Measurements from ENCODE around the gene TRMT2A. TPM values are rescaled to one million over a fixed set of nuclear protein-coding genes. Genes with fewer than 3 reads are reported as not detected.

TRMT2A gene
- total RNA-seq, 1 experiment from 2014 or later: 14.7 TPM

DNA sequence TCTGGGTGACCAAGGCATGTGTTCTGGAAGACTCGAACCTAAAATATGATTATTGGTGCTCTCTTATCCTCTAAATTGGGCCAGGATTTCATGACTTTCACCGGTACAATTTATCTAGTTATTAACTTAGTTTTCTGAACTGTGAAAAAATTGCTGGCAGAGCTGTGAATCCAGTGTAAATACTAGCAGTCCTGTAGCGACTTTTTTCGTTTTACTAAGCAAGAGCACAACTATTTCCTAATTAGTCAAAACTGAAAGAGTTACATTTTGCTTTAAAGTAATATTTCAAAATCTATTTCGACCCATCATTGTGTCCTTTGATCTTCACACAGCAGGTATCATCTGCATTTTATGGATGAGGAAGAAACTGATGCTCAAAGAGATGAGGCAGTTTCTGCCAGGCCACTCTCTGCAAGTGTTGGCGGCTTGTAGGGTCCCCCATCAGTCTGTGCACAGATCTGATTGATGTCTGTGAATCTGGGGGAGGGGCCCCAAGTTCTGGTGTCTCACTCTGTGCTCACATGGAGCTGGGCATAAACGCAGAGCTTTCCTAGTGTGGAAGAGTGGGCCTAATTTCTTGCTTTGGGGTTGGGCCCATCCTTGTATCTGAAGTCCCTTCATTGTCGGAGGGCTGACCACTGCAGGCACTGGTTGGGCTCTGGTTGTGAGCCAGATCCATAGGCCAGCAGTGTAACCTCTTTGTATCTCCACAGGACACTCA is 1.4 kb upstream of the TRMT2A start:
- DNase-seq (ENCODE audit: low read depth): no peak

DNA sequence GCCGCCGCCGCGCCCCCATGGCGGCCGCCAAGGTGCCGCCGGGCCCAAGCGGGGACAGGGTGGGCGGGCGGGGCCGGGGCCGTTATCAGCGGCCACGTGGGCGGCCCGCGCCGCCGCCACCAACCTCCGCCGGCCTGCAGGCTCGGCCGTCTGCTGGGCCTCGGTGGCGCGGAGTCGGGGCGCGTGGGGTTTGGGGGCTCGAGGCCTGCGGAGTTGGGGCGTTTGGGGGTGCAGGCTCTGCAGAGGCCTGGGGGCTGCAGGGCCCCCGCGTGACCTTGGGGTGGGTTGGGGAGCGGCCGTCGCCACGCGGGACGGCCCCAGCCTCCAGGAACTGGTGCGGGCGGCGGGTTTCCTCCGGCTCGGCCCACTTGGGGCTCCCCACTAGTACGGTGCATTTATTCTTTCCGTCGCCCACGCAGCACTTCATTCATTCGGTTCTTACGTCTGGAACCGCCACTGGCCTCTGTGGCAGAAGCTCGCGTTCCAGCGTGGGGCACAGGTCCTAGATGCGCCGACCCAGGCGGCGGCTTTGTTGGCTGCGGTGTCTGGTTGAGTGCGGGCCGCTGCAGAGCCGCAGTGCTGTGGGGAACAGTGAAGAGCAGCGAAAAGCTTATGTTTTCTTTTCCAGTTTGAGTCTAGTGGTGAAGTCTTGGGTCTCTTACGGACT is 740 bp upstream of the TRMT2A start:
- no peak for DNase-seq (ENCODE audit: low read depth)

DNA sequence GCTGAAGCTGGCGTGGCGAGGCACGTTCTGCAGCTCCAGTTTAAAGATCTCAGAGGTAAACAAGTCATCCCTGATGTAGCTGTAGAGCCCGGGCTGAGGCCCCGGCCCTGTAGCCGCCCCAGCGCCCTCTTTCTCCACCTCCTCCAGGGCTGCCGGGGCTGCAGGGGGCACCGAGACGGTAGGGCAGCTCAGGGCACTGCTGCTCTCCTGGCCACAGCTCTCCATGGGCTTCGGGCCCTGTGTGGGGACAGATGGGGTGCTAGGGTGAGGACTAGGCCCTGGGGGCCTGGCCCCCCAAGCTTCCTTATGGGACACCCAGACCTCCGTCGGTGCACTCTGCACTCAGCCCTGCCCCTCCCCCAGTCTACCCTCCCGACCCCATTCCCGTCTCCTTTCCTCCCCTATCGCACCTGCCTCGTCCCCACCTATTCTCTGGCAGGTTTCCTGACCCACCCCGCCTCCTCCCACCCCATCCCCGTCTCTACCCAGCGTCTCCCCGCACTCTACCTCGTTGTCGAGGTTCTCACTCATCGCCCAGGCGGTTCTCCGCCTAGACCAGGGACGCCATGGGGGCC is 563 bp downstream of the TRMT2A start:
- DNase-seq (ENCODE audit: low read depth): no peak

DNA sequence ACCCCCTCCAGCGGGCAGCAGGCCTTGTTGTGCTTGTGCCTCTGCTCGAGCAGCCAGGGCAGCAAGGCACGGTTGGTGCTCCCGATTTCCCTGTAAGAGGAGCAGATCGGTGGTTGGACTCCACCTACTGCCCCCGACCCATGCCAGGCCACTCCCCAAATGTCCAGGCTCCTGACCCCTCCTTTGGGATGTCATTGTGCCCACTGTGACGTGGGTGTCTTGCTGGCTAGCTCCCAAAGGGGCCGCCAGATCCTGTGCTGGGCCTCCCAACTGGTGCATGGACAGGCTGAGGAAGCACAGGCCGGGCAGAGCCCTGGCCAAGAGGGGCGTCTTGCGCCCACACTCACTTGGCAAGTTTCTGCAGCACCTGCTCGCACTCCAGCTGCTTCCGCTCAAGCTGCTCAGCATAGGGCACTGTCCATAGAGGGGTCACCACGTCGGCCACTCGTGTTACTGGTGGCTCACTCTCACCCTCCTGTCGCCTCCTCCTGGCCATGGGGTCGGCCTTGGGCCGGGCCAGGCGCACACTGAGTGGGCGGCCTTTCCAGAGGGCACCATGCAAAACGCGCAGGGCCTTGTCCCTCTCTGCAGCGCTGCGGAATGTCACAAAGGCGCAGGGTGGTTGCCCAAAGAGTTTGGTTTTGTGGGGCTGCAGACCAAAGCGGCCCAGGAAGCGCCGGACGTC is 1.2 kb downstream of the TRMT2A start, which contains the start of gene RANBP1:
TSS of gene RANBP1 (plus strand) at position 414 of the 685 bp plus-strand sequence. CDS start at position 495, 81 bp downstream.
- DNase-seq (ENCODE audit: low read depth): no peak

DNA sequence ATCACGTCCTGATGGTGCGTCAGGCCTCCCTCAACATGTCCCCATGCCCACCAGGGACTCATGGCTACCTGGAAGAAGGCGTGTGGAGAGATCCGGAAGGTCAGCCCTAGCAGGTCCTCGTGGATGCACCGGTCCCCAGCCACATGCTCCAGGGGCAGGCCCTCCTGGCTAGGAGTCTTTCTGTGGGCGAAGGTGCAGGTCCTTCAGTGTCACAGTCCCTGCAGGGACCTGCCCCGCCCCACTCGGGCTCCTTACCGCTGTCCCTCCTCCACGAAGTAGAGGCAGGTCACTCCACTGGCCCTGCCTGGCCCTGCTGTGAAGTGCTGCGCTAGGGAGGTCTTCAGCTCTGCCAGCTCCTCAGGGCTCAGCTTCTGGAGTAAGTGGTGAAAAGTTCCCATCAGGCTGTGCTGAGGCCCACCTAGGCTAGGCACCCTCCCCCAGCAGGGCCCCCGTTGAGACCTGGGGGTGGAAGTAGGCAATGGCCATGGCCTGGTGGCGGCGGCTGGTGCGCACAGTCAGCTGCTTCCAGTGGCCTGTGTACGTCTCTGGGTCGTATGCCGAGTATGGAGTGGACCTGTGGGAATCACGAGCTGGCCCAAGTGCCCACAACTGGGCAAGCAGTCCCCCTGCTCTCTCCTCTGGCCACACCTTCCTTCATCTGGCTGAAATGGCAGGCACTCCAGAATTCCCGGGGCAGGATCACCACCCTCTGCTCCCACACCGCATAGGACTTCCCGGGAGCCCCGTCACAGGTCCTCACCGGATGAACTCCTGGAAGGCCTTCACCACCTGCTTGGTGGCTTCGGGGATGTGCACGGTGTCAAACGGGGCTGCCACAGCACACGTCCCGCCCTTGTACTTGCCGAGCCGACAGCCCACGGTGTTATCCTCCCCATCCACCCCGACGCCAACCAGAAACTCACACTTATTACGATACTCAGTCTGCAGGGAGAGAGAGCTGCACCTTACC is 2.2 kb downstream of the TRMT2A start:
- no peak for DNase-seq (ENCODE audit: low read depth)

DNA sequence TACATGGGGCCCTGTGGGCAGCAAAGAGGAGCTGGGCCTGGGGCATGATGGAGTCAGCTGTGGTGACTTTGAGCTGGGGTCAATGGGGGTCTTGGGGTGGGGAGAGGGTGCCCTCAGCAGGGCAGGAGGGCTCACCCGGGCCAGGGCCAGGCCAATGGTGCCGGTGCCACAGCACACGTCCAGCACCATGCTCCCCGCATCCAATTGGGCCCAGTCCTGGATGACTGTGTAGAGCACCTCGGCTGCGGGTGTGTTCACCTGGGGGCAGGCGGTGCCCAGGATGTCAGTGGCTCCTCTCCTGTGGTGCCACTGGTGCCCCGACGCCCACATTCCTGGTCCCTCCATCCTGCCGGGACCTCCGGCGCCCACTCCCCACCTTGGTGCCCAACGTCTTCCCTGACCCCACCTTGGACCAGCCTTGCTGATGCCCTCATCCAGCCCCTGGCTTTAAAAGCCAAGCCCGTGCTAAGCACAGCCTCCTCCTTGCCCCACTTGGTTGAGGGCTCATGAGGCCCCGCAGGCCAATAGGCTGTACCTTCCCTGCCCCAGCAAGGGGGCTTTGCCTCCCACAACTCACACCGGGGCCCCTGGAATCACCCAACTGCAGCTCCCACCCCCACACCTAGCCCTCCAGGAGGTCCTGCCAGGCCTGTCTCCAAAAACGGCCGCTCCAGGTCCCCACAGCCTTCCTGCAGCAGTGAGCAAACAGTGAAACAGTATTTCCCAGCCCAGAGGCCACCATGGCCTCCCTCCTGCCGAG is 3.3 kb downstream of the TRMT2A start:
- DNase-seq (ENCODE audit: low read depth): no peak

DNA sequence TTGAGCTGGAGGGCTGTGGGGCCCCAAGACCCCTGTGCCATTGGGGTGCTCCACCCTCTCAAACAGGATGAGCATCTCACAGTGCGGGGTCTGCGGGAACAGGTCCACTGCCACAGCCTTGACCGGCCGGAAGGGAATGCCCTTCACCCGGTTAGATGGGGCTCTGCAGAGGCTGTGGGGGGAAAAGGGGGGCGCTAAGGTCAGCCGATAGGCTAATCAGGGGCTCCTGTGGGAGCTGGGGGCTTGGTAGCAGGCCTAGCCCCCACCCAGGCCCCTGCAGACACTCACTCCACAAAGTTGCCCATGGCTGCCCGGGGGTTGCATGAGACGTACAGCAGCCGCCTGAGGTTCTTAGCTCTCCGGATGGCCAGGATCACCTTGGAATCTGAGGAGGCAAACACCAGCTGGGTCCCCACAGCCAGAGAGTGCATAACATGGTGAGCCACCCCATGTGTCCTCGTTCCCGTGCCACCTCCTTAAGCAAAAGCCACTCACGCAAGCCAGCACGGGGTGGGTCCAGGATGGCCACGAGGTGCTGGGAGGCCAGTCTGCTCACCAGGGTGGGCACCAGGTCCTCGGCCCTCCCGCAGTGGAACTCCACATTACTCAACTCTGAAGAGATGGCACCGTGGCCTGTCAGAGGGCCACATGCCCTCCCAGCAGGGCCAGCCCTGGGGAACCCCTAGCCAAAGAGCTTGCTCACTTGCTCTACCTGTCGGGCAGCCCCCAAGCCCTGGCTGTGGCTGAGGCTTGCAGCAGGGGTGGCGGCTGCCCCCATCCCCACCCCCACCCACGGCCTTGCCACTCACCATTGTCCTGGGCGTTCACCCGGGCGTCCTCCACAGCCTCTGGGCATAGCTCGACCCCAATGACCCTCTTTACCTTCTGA is 4.2 kb downstream of the TRMT2A start:
- DNase-seq (ENCODE audit: low read depth): no peak

DNA sequence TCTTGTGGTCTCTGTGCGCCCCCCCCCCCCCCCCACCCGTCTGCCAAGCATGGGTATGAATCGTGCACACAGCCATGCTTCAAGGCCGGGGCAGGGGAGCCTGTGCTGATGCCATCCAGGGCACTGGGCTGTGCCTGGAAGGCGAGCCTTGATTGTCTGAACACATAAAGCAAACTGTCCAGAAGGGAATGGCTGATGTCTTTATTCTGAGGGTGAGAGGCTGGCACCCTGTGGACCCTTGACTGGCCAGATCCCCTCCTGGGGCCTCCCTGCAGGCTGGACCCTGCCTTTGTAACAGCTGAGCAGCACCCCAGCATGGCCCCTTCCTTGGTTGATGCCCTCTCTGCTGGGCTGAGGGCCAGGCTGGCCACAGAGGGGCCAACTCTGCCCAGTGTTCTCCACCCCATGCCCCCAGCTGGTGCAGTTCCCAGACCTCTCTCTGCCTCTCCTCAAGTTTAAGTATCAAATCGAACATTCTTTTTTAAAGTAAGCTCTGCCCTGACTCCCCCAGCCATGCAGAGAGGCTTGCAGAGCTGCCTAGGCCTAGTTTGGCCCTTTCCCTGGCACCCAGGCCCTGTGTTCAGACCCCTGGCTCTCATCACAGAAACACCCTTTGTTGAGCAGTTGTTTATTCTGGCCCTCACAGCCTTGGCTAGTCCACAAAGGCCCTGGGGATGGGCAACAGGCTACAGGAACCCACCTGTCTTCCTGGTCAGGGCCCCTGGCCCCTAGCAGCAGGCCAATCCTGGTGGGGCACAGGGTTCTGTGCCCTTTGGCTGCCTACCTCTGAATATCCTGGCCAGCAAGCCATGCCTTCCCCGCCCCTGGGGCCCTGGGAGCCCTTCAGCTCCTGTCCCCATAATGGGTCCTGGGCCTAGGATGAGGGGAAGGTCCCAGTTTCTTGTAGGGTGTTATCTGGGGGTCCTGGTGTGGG is 5.1 kb downstream of the TRMT2A start:
- DNase-seq (ENCODE audit: low read depth): no peak

DNA sequence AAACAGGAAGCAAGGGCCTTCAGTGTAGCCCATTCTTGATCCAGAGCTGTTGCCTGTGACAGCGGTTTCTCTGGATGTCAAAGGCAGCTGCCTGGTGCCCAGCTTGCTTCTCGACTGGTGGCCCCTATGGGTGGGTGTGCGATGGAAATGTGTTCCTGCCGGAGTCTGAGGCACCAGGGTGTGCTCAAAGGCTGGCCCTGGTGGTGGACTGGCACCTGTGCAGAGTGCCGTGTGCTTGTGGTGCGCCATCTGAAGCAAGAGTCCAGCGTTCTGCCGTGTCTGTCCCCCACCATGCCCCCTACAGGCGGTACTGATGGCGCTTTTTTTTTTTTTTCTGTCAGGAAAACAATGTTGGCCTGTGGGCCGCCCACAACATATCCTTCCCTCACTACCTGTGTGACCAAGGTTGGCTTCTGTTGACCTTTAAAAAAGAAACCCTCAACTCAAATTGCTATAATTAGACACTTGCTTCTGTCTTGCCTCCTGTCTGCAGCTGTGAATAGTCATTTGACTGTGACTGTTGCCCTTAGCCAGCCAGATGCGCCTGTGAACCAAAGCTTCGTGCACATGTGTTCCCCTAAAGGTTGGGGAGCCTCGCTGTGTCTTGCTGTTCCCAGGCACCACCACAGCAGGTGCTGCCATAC is 5.9 kb downstream of the TRMT2A start:
- DNase-seq (ENCODE audit: low read depth): no peak

DNA sequence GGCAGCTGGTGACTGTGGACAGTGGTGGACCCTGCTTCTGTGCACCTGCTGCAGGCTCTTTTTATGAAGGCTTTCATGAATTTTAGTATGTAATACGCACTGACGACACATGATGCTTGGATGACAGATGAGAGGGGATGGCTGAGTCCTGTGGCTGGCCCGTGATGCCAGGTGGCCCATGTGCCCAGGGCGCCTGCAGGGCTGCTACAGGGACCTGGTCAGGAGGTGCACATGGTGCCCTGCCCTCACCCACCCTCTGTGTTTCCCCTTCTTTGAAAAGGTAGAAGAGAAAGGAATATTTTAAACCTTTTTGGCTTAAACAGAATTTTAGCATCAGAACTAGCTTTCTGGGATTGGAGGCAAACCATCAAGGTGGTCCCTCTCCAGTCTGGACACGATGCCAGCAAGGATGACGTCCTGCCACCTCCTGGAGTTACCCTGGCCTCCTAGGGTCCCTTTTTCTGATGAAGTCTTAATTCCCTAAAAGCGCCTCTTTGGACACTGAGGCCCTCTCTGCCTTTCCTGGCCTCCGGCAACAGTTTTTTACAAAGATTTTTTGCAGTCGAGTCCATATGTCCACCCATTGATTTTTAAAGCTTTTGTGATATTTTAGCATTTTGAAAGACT is 6.6 kb downstream of the TRMT2A start:
- DNase-seq (ENCODE audit: low read depth): no peak

DNA sequence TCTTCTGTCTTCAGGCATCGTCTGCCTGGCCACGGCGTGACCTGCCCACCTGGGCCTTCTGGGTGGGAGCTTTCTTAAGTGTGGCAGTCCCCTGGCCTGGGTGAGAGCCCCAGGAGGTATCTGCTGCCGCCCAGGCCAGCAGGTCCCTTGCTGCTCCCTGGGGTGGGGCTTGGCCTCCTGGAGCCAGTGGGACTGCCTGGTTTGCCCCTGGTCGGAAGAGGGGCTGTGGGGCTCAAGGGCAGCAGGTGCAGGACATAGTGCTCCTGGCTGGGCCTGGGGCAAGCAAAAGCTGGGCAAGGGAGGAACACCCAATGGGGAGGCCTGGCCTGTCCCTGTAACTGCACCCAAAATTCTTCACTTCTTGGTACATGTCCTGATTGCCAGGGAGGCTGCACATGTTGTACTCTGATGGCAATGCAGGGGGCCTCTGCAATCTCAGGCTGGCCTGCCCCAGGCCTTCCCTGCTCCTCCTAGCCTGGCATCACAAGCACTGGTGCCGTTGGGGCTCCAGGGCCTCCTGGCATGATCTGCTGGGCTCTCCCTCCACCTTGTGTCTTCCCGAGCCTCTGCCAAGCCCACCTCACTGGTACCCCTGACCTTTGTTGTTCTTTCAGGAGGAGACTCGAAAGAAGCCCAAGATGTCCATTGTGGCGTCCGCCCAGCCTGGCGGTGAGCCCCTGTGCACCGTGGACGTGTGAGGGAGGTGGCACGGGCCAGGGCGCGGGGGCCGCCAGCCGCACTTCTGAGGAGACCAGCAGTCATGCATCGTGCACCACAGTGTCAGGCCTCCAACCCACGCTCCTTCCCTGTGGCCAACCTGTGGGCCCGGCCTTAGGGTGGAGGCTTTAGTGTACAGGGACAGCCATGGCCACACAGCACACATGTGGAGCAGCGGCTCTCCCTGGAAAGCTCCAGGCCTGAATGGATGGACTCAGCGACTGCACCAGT is 7.3 kb downstream of the TRMT2A start:
- DNase-seq (ENCODE audit: low read depth): no peak

DNA sequence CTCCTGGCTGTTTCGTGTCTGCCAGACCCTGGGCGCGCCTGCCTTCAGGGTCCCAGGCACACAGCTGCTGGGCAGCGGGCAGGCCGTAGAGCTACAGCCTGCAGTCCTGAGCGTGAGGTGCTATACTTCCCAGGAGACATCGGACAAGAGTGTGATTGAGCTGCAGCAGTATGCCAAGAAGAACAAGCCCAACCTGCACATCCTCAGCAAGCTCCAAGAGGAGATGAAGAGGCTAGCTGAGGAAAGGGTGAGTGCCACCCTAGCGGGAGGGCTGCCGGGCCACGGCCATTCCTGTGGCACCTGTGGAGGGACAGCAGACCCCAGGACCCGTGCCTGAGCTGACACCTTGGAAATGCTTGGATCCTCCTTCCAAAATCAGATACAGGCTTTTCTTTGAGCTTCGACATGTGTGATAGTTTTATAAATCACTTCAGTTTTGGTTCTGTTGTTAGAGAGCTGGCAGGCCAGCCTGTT is 8.2 kb downstream of the TRMT2A start:
- DNase-seq (ENCODE audit: low read depth): no peak

DNA sequence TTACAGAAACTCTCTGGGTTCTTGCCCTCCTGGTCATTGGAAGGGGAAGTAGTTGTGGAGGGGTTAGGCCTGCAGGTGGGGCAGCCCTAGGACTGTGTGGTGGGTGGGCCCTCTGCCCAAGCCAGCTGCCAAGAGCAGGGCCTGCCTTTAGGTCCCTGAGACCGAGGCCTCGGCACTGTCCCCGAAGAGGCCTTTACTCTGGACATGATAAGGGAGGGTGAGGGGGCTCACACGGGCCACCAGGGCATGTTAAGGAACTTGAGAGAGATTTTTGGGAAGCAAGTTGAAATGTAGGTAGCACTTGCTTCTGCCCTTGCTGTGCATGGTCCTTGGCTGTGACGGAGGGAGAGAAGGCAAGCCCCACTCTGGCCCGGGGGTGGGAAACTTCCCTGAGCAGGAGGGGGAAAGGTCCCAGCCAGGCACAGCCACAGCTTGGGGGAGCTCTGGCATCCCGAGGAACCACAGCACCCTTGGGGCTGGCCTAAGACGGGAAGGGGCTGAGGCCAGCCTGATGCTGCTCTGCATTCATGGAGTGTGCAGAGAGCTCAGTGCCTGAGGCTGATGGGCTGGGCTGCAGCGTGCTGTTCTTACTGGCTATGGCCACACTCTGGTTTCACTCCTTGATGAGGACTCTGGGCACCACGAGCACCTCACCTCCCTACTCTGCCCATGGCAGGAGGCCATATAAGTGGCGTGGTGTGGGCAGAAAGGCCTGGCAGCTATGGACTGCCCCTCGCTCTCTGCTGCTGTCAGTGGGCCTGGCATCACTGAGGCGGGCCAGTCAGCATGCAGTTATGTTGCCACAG is 8.9 kb downstream of the TRMT2A start:
- no peak for DNase-seq (ENCODE audit: low read depth)

DNA sequence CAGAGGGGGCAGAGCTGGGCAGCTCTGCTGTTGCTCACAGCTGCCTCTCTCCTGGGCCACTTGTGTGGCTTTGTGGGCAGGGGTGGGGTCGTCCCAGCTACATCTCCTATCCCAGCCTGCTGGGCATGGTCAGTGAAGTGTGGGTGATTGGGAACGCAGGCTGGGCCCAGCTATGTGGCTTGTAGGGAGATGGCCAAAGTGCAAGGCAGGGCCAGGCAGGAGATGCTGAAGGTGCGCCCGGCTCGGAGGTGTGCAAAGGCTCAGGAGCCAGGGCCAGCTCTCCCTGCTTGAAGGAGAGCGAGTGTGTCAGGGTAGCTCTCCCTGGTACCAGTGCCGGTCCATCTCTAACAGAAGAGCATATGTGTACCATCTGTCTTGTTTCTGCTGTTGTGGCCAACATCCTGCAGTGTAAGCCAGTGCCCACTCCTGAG is 9.5 kb downstream of the TRMT2A start:
- no peak for DNase-seq (ENCODE audit: low read depth)

DNA sequence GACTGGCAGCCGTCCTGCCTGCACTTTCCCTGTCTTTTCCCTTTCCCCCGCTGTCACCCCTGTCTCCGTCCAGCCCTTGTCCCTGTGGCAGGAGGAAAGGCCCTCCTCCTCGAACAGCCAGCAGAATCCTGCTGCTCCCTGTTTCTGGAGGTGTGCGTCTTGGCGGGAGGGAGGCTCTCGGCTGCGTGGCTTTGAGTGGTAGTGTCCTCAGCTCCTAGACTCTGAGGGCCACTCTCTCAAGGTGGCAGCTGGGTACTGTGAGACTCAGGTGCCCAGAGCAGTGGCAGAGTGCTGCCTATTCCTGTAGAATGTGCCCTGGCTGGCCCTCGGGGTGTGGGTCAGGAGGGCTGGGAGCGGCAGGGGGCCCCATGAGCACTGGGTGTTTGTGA is 10.2 kb downstream of the TRMT2A start:
- no peak for DNase-seq (ENCODE audit: low read depth)

Measured in RPMI7951 (cell line).